ENCODE data around the gene SVIL.

SVIL gene

GRCh38 chr10:29670761-29671160 lies 36.0 kb upstream of the SVIL start:
- no peak for DNase-seq (ENCODE audit: low read depth, low spot score)
- Histone ChIP-seq H3K27ac (no peak overlapping the region), H3K9me3 (ENCODE audit: low read depth, low read length) (no peaks in the 10 kb centered on the region), H3K36me3 (ENCODE audit: insufficient read depth, low read length) (no peaks in the 10 kb centered on the region), H3K4me3 (no peak overlapping the region), H3K9ac (ENCODE audit: insufficient read length) (no peak overlapping the region)
- TF ChIP-seq POLR2AphosphoS5 (IDR thresholded peaks at IDR 0.05; ENCODE audit: borderline replicate concordance, low read depth, low read length) (no peak), FOXP2 (optimal IDR thresholded peaks at IDR 0.05; ENCODE audit: control extremely low read depth, extremely low read length, insufficient read depth) (no peak), EZH2 (IDR thresholded peaks at IDR 0.05) (no peak)

- TF ChIP-seq EZH2 (IDR thresholded peaks at IDR 0.05), result no peak
- TF ChIP-seq POLR2AphosphoS5 (IDR thresholded peaks at IDR 0.05; ENCODE audit: borderline replicate concordance, low read depth, low read length), result no peak
- no peak for TF ChIP-seq FOXP2 (optimal IDR thresholded peaks at IDR 0.05; ENCODE audit: control extremely low read depth, extremely low read length, insufficient read depth)
- H3K9ac ChIP-seq (ENCODE audit: insufficient read length), result no peak overlapping the region
- no peak overlapping the region for H3K4me3 ChIP-seq
- no peaks in the 10 kb centered on the region for H3K36me3 ChIP-seq (ENCODE audit: insufficient read depth, low read length)
- no peak overlapping the region for H3K27ac ChIP-seq
- DNase-seq (ENCODE audit: low read depth, low spot score), result no peak
- H3K9me3 ChIP-seq (ENCODE audit: low read depth, low read length), result no peaks in the 10 kb centered on the region
Observed at GRCh38 chr10:29669149-29669548, 34.4 kb upstream of the SVIL start.

GRCh38 chr10:29668628-29669027 lies 33.9 kb upstream of the SVIL start:
- no peak overlapping the region for H3K9ac ChIP-seq (ENCODE audit: insufficient read length)
- no peak for TF ChIP-seq EZH2 (IDR thresholded peaks at IDR 0.05)
- no peak for TF ChIP-seq FOXP2 (optimal IDR thresholded peaks at IDR 0.05; ENCODE audit: control extremely low read depth, extremely low read length, insufficient read depth)
- no peak for TF ChIP-seq POLR2AphosphoS5 (IDR thresholded peaks at IDR 0.05; ENCODE audit: borderline replicate concordance, low read depth, low read length)

GRCh38 chr10:29667191-29667590 lies 32.4 kb upstream of the SVIL start:
- H3K4me3 ChIP-seq, result no peak overlapping the region
- H3K9me3 ChIP-seq (ENCODE audit: low read depth, low read length), result no peaks in the 10 kb centered on the region
- no peaks in the 10 kb centered on the region for H3K36me3 ChIP-seq (ENCODE audit: insufficient read depth, low read length)
- DNase-seq (ENCODE audit: low read depth, low spot score), result no peak
- H3K9ac ChIP-seq (ENCODE audit: insufficient read length), result no peak overlapping the region
- H3K27ac ChIP-seq, result no peak overlapping the region
- no peak for TF ChIP-seq EZH2 (IDR thresholded peaks at IDR 0.05)
- no peak for TF ChIP-seq FOXP2 (optimal IDR thresholded peaks at IDR 0.05; ENCODE audit: control extremely low read depth, extremely low read length, insufficient read depth)
- TF ChIP-seq POLR2AphosphoS5 (IDR thresholded peaks at IDR 0.05; ENCODE audit: borderline replicate concordance, low read depth, low read length), result no peak

More at GRCh38 chr10:29668628-29669027, 33.9 kb upstream of the SVIL start:
- DNase-seq (ENCODE audit: low read depth, low spot score), result no peak
- Histone ChIP-seq H3K9me3 (ENCODE audit: low read depth, low read length) (no peaks in the 10 kb centered on the region), H3K27ac (no peak overlapping the region), H3K4me3 (no peak overlapping the region), H3K36me3 (ENCODE audit: insufficient read depth, low read length) (no peaks in the 10 kb centered on the region)

- no peak overlapping the region for H3K9ac ChIP-seq (ENCODE audit: insufficient read length)
- H3K9me3 ChIP-seq (ENCODE audit: low read depth, low read length), result no peaks in the 10 kb centered on the region
- no peak for TF ChIP-seq FOXP2 (optimal IDR thresholded peaks at IDR 0.05; ENCODE audit: control extremely low read depth, extremely low read length, insufficient read depth)
- TF ChIP-seq EZH2 (IDR thresholded peaks at IDR 0.05), result no peak
- no peak for TF ChIP-seq POLR2AphosphoS5 (IDR thresholded peaks at IDR 0.05; ENCODE audit: borderline replicate concordance, low read depth, low read length)
- H3K36me3 ChIP-seq (ENCODE audit: insufficient read depth, low read length), result no peaks in the 10 kb centered on the region
- no peak for DNase-seq (ENCODE audit: low read depth, low spot score)
- no peak overlapping the region for H3K4me3 ChIP-seq
- H3K27ac ChIP-seq, result no peak overlapping the region
Observed at GRCh38 chr10:29666201-29666600, 31.4 kb upstream of the SVIL start.

GRCh38 chr10:29663718-29664117 lies 28.9 kb upstream of the SVIL start:
- Histone ChIP-seq H3K36me3 (ENCODE audit: insufficient read depth, low read length) (no peaks in the 10 kb centered on the region), H3K9ac (ENCODE audit: insufficient read length) (no peak overlapping the region), H3K4me3 (no peak overlapping the region), H3K27ac (no peak overlapping the region), H3K9me3 (ENCODE audit: low read depth, low read length) (no peaks in the 10 kb centered on the region)
- no peak for TF ChIP-seq EZH2 (IDR thresholded peaks at IDR 0.05)
- TF ChIP-seq POLR2AphosphoS5 (IDR thresholded peaks at IDR 0.05; ENCODE audit: borderline replicate concordance, low read depth, low read length), result no peak
- no peak for TF ChIP-seq FOXP2 (optimal IDR thresholded peaks at IDR 0.05; ENCODE audit: control extremely low read depth, extremely low read length, insufficient read depth)
- DNase-seq (ENCODE audit: low read depth, low spot score), result no peak

GRCh38 chr10:29658984-29659965 lies 24.5 kb upstream of the SVIL start:
- Histone ChIP-seq H3K9ac (ENCODE audit: insufficient read length) (no peak overlapping the region), H3K9me3 (ENCODE audit: low read depth, low read length) (no peaks in the 10 kb centered on the region), H3K36me3 (ENCODE audit: insufficient read depth, low read length) (peaks cover 8% of the 10 kb centered on the region; the same call in 1 of the 2 replicates), H3K4me3 (peak overlapping the region; percentile 12; the same call in 1 of the 2 replicates), H3K27ac (peak overlapping the region; percentile 42)
- DNase-seq (ENCODE audit: low read depth, low spot score), result no peak
- no peak for TF ChIP-seq FOXP2 (optimal IDR thresholded peaks at IDR 0.05; ENCODE audit: control extremely low read depth, extremely low read length, insufficient read depth)
- no peak for TF ChIP-seq EZH2 (IDR thresholded peaks at IDR 0.05)
- no peak for TF ChIP-seq POLR2AphosphoS5 (IDR thresholded peaks at IDR 0.05; ENCODE audit: borderline replicate concordance, low read depth, low read length)

GRCh38 chr10:29657719-29658274 lies 23.0 kb upstream of the SVIL start:
- no peak overlapping the region for H3K9ac ChIP-seq (ENCODE audit: insufficient read length)
- TF ChIP-seq EZH2 (IDR thresholded peaks at IDR 0.05), result no peak
- no peak for DNase-seq (ENCODE audit: low read depth, low spot score)
- peaks cover 8% of the 10 kb centered on the region; the same call in 1 of the 2 replicates for H3K36me3 ChIP-seq (ENCODE audit: insufficient read depth, low read length)
- H3K4me3 ChIP-seq, result no peak overlapping the region
- no peak overlapping the region for H3K27ac ChIP-seq
- no peaks in the 10 kb centered on the region for H3K9me3 ChIP-seq (ENCODE audit: low read depth, low read length)
